Measurements from ENCODE around the gene HMCN1.

Gene HMCN1

GRCh38 chr1:185733818-185734735, at the start of gene HMCN1:
Gene HMCN1 (plus strand): TSS chr1:185734391. CDS start chr1:185734780, 389 bp downstream.
- no peak within 1 kb of the TSS for H3K27ac ChIP-seq
- TF ChIP-seq ZFX (IDR thresholded peaks at IDR 0.05) (no peak), CTCF (conservative IDR thresholded peaks at IDR 0.05) (peak; percentile 68)

GRCh38 chr1:185686821-185687778, 47.1 kb upstream of the HMCN1 start:
- H3K27ac ChIP-seq, result no peak overlapping the region
- TF ChIP-seq CTCF (conservative IDR thresholded peaks at IDR 0.05) (no peak), ZFX (IDR thresholded peaks at IDR 0.05) (no peak)

- TF ChIP-seq CTCF (conservative IDR thresholded peaks at IDR 0.05) (no peak), ZFX (IDR thresholded peaks at IDR 0.05) (no peak)
- H3K27ac ChIP-seq, result no peak overlapping the region
Observed at GRCh38 chr1:185690527-185690926, 43.7 kb upstream of the HMCN1 start.

- no peak for TF ChIP-seq ZFX (IDR thresholded peaks at IDR 0.05)
- TF ChIP-seq CTCF (conservative IDR thresholded peaks at IDR 0.05), result no peak
- H3K27ac ChIP-seq, result no peak overlapping the region
Observed at GRCh38 chr1:185693654-185694053, 40.5 kb upstream of the HMCN1 start.

- TF ChIP-seq ZFX (IDR thresholded peaks at IDR 0.05) (no peak), CTCF (conservative IDR thresholded peaks at IDR 0.05) (no peak)
- H3K27ac ChIP-seq, result no peak overlapping the region
Observed at GRCh38 chr1:185694081-185694480, 40.1 kb upstream of the HMCN1 start.

GRCh38 chr1:185695299-185695698, 38.9 kb upstream of the HMCN1 start:
- no peak for TF ChIP-seq ZFX (IDR thresholded peaks at IDR 0.05)
- peak; percentile 55 for TF ChIP-seq CTCF (conservative IDR thresholded peaks at IDR 0.05)
- no peak overlapping the region for H3K27ac ChIP-seq

All from C4-2B (cell line).